Uterus (tissue), 4 donors: ENCODE measurements around the gene PTGES. TPM values are rescaled to one million over a fixed set of nuclear protein-coding genes. Genes with fewer than 3 reads are reported as not detected.

Experiments
- DNase-seq, 2 donors: peaks; one replicate each; pipeline ENCODE4 v3.0.0-alpha.2; 2019 to 2020
- H3K27ac ChIP-seq, 2 donors: fragments of 200-600 bp; sonication (generic); 1 replicate in 1 of 2; 2 replicates in 1 of 2; pipeline ENCODE4 v1.5.1; 2016 to 2018
- H3K27me3 ChIP-seq, 2 donors: fragments of 200-600 bp; sonication (generic); one replicate each; pipeline ENCODE4 v1.5.1; 2018 to 2019; ENCODE audit warnings: control low read depth in 1 of 2
- H3K36me3 ChIP-seq, 2 donors: fragments of 200-600 bp; sonication (generic); one replicate each; pipeline ENCODE4 v1.5.1; 2019; ENCODE audit warnings: control low read depth in 1 of 2
- H3K4me1 ChIP-seq, 2 donors: fragments of 200-600 bp; sonication (generic); one replicate each; pipeline ENCODE4 v1.5.1; 2018 to 2019; ENCODE audit warnings: control low read depth in 1 of 2
- H3K4me3 ChIP-seq, 2 donors: fragments of 200-600 bp; sonication (generic); 1 replicate in 1 of 2; 2 replicates in 1 of 2; pipeline ENCODE4 v1.5.1; 2018 to 2019; ENCODE audit warnings: mild to moderate bottlenecking in 1 of 2
- H3K9me3 ChIP-seq, 2 donors: fragments of 200-600 bp; sonication (generic); one replicate each; pipeline ENCODE4 v1.5.1; 2019; ENCODE audit warnings: control low read depth in 1 of 2
- POLR2A ChIP-seq, 2 donors: fragments of 450-650 bp; IDR thresholded peaks; one replicate each; pipeline ENCODE4 v1.6.1; 2016; ENCODE audit warnings: antibody characterized with exemption in 2 of 2, mild to moderate bottlenecking in 1 of 2, moderate library complexity in 1 of 2
- intact Hi-C: fragments of 100-400 bp; cut with DNase I; formaldehyde crosslinking; loops from one replicate; pipeline ENCODE4 v1.15.1; 2023; ENCODE audit warnings: low total_unique reads
- total RNA-seq, 4 donors: library from RNA; depleted of rRNA in 3 of 4; stranded (reverse); fragments of >200 nt in 3 of 4; gene quantifications; one replicate each; pipeline versions ENCODE4 v1.1.0 to v1.2.4, GENCODE V29; 2014 to 2023
- TF ChIP-seq, protein P1 (sequence below), 4 experiments: fragments of 200-600 bp in 2 of 4; fragments of 450-650 bp in 2 of 4; sonication (generic) in 2 of 4; IDR thresholded peaks; one replicate each; pipeline ENCODE4 v1.5.1; 2016 to 2019; ENCODE audit warnings: antibody characterized with exemption in 4 of 4, mild to moderate bottlenecking in 2 of 4, moderate library complexity in 1 of 4
- donor health status: DM: yes; HTN: yes; CAD: no.

Gene PTGES
- total RNA-seq, 4 donors from 2014 or later: 1.3 to 7.5 (median 4.2) TPM; not detected in 1

- no peaks in the 10 kb centered on the region for H3K27me3 ChIP-seq
- H3K4me3 ChIP-seq: no peak overlapping the region
- H3K36me3 ChIP-seq: no peaks in the 10 kb centered on the region
- H3K27ac ChIP-seq: no peak overlapping the region
- no peak for DNase-seq
- no peaks in the 10 kb centered on the region for H3K9me3 ChIP-seq
- TF ChIP-seq, protein P1, sequence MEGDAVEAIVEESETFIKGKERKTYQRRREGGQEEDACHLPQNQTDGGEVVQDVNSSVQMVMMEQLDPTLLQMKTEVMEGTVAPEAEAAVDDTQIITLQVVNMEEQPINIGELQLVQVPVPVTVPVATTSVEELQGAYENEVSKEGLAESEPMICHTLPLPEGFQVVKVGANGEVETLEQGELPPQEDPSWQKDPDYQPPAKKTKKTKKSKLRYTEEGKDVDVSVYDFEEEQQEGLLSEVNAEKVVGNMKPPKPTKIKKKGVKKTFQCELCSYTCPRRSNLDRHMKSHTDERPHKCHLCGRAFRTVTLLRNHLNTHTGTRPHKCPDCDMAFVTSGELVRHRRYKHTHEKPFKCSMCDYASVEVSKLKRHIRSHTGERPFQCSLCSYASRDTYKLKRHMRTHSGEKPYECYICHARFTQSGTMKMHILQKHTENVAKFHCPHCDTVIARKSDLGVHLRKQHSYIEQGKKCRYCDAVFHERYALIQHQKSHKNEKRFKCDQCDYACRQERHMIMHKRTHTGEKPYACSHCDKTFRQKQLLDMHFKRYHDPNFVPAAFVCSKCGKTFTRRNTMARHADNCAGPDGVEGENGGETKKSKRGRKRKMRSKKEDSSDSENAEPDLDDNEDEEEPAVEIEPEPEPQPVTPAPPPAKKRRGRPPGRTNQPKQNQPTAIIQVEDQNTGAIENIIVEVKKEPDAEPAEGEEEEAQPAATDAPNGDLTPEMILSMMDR (IDR thresholded peaks at IDR 0.05): no peak
- TF ChIP-seq POLR2A (IDR thresholded peaks at IDR 0.05): no peak
- no peaks in the 10 kb centered on the region for H3K4me1 ChIP-seq
- intact Hi-C loops: loop anchor here (10.0 kb wide), 1 partner anchor 66 kb away; no protein-coding TSS in a partner anchor
These were observed 31.8 kb downstream of the PTGES start for GRCh38 chr9:129720865-129721545.

DNA sequence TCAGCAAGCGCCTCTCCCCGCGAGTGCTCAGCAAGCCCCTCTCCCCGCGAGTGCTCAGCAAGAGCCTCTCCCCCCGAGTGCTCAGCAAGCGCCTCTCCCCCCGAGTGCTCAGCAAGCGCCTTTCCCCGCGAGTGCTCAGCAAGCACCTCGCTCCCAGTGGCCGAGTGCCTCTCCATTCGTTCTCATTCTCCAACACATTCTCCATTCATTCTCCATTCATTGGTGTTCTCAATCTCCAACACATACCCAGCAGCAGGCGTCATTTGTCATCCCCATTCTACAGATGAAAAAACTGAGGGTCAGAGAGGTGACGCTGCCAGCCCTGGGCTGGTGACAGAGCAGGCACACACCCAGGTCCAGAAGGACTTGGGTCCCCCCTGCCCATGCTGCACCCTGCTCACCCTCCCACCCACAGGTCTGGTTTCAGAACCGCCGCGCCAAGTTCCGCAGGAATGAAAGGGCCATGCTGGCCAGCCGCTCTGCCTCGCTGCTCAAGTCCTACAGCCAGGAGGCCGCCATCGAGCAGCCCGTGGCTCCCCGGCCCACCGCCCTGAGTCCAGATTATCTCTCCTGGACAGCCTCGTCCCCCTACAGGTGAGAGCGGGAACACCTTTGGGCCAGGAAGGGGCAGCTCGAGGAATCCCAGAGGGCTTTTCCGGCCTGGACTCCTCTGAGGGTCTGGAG is 32.5 kb downstream of the PTGES start:
- TF ChIP-seq, protein P1 (IDR thresholded peaks at IDR 0.05): no peak
- no peak for TF ChIP-seq POLR2A (IDR thresholded peaks at IDR 0.05)
- no peak overlapping the region for H3K4me3 ChIP-seq
- H3K36me3 ChIP-seq: no peaks in the 10 kb centered on the region
- H3K27me3 ChIP-seq: no peaks in the 10 kb centered on the region
- H3K4me1 ChIP-seq: no peaks in the 10 kb centered on the region
- no peak overlapping the region for H3K27ac ChIP-seq
- DNase-seq: no peak
- intact Hi-C loops: loop anchor here (10.0 kb wide), 1 partner anchor 66 kb away; no protein-coding TSS in a partner anchor
- no peaks in the 10 kb centered on the region for H3K9me3 ChIP-seq

GRCh38 chr9:129719135-129719534 is 33.7 kb downstream of the PTGES start:
- TF ChIP-seq POLR2A (IDR thresholded peaks at IDR 0.05): no peak
- TF ChIP-seq, protein P1 (IDR thresholded peaks at IDR 0.05): no peak
- Histone ChIP-seq H3K36me3 (no peaks in the 10 kb centered on the region), H3K9me3 (no peaks in the 10 kb centered on the region), H3K27me3 (no peaks in the 10 kb centered on the region), H3K4me1 (no peaks in the 10 kb centered on the region), H3K27ac (no peak overlapping the region), H3K4me3 (no peak overlapping the region)
- no peak for DNase-seq
- intact Hi-C loops: no loop called here

DNA sequence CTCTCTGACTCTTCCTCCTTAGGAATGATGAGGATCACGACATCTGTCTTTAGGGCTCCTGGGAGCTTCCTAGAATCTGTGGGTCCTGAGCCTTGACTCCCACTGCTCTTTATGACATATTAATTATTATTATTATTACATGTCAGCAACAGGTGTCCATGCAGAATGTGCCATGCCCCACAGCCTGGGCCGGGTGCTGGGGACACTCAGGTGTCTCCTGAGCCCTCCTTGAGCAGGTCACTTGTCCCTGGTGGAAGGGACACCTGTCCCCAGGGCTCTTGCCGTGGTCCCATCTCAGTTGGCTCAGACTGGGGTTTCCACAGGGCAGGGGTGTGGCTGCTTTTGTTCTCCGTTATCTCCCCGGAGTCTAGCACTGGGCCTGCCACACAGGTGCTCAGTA is 34.2 kb downstream of the PTGES start:
- no peak overlapping the region for H3K27ac ChIP-seq
- H3K27me3 ChIP-seq: no peaks in the 10 kb centered on the region
- no peaks in the 10 kb centered on the region for H3K4me1 ChIP-seq
- no peak for DNase-seq
- TF ChIP-seq, protein P1 (IDR thresholded peaks at IDR 0.05): no peak
- no peak for TF ChIP-seq POLR2A (IDR thresholded peaks at IDR 0.05)
- no peak overlapping the region for H3K4me3 ChIP-seq
- intact Hi-C loops: no loop called here
- H3K36me3 ChIP-seq: no peaks in the 10 kb centered on the region
- H3K9me3 ChIP-seq: no peaks in the 10 kb centered on the region

DNA sequence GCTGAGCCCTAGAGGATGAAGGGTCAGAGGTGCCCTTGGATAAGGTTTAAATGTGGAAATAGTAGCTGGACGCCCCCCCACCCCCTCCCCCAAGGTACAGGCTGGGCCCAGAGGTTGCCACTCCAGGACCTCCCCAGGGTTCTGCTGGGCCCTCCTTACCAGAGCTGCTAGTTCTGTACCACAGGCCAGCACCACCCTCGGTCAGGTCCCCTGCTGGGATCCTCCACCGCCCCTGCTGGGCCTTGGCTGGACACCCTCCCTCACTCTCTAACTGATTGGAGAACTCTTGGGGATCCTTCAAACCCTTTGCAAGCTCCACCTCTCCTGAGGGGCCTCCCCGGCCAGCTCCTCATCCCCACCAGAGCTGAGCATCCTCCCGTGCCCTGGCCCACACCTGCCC is 34.9 kb downstream of the PTGES start:
- Histone ChIP-seq H3K27ac (no peak overlapping the region), H3K27me3 (no peaks in the 10 kb centered on the region), H3K36me3 (no peaks in the 10 kb centered on the region), H3K4me1 (peaks cover 0 to under 1% of the 10 kb centered on the region in 2 donors), H3K9me3 (no peaks in the 10 kb centered on the region), H3K4me3 (no peak overlapping the region)
- DNase-seq: no peak
- TF ChIP-seq POLR2A (IDR thresholded peaks at IDR 0.05): no peak
- TF ChIP-seq, protein P1 (IDR thresholded peaks at IDR 0.05): no peak
- intact Hi-C loops: no loop called here
